Measurements from ENCODE around the gene DYRK1A.

DNA sequence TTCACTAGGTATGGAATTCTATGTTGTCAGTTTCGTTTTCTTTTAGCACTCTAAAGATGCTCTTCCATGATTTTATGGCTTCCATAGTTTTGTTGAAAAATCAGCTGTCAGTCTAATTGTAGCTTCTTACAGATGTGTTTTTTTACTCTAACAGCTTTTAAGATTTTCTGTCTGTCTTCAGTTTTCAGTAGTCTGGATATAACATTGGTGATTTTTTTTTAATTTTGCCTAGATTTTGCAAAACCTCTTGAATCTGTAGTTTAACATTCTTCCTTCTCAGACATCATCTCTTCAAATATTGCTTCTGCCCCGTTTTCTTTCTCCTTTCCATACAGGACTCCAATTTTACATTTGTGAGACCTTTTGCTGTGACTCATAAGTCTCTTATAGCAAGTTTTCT is 17.9 kb upstream of the DYRK1A start:
- TF ChIP-seq, protein P1, sequence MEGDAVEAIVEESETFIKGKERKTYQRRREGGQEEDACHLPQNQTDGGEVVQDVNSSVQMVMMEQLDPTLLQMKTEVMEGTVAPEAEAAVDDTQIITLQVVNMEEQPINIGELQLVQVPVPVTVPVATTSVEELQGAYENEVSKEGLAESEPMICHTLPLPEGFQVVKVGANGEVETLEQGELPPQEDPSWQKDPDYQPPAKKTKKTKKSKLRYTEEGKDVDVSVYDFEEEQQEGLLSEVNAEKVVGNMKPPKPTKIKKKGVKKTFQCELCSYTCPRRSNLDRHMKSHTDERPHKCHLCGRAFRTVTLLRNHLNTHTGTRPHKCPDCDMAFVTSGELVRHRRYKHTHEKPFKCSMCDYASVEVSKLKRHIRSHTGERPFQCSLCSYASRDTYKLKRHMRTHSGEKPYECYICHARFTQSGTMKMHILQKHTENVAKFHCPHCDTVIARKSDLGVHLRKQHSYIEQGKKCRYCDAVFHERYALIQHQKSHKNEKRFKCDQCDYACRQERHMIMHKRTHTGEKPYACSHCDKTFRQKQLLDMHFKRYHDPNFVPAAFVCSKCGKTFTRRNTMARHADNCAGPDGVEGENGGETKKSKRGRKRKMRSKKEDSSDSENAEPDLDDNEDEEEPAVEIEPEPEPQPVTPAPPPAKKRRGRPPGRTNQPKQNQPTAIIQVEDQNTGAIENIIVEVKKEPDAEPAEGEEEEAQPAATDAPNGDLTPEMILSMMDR (conservative IDR thresholded peaks at IDR 0.05; ENCODE audit: low read length): no peak
- no peak for TF ChIP-seq EZH2phosphoT487 (IDR thresholded peaks at IDR 0.05; ENCODE audit: borderline replicate concordance)
